Neuronal stem cell (in vitro differentiated cells): Measurements from ENCODE around the gene RAB11B. TPM values are rescaled to one million over a fixed set of nuclear protein-coding genes. Genes with fewer than 3 reads are reported as not detected.

Experiments
- DNase-seq: peaks from one replicate; pipeline ENCODE4 v3.0.0-alpha.2; 2013; ENCODE audit warnings: low spot score
- H2AFZ ChIP-seq: one replicate; pipeline ENCODE4 v1.6.1; 2013; ENCODE audit warnings: mild to moderate bottlenecking, low read length, inconsistent platforms
- H2AK5ac ChIP-seq: 2 replicates; pipeline ENCODE4 v1.6.1; 2013; ENCODE audit warnings: low read depth, mild to moderate bottlenecking, inconsistent platforms, low read length, moderate library complexity, mixed read lengths
- H2BK120ac ChIP-seq: 2 replicates; pipeline ENCODE4 v1.6.1; 2013; ENCODE audit warnings: low read depth, mild to moderate bottlenecking, inconsistent platforms, low read length, moderate library complexity, mixed read lengths
- H2BK12ac ChIP-seq: one replicate; pipeline ENCODE4 v1.6.1; 2013; ENCODE audit warnings: low read length, inconsistent platforms
- H2BK15ac ChIP-seq: 2 replicates; pipeline ENCODE4 v1.6.1; 2013; ENCODE audit warnings: mild to moderate bottlenecking, low read length, inconsistent platforms, mixed read lengths
- H2BK5ac ChIP-seq: one replicate; pipeline ENCODE4 v1.6.1; 2013; ENCODE audit warnings: inconsistent platforms, mild to moderate bottlenecking, low read length, moderate library complexity
- H3K14ac ChIP-seq: one replicate; pipeline ENCODE4 v1.6.1; 2013; ENCODE audit warnings: low read length, inconsistent platforms
- H3K18ac ChIP-seq: 2 replicates; pipeline ENCODE4 v1.6.1; 2013; ENCODE audit warnings: low read length, inconsistent platforms
- H3K23ac ChIP-seq: 2 replicates; pipeline ENCODE4 v1.6.1; 2013; ENCODE audit warnings: low read depth, mild to moderate bottlenecking, mixed read lengths, low read length, inconsistent platforms; ENCODE audit not compliant: poor library complexity
- H3K27ac ChIP-seq: replicated peaks from 3 replicates; pipeline ENCODE4 v1.5.1; 2013; ENCODE audit warnings: low read length, inconsistent platforms
- H3K27me3 ChIP-seq, 3 experiments: 2 replicates each; pipeline ENCODE4 v1.6.1; 2013; ENCODE audit warnings: low read length in 3 of 3, mild to moderate bottlenecking in 2 of 3, inconsistent platforms in 1 of 3, low read depth in 1 of 3, mixed read lengths in 1 of 3, moderate library complexity in 1 of 3; ENCODE audit not compliant: control insufficient read depth in 3 of 3, insufficient read depth in 3 of 3
- H3K36me3 ChIP-seq, 2 donors: replicated peaks in 1 of 2; 2 replicates each; pipeline ENCODE4 v1.6.1; 2013; ENCODE audit warnings: low read length in 2 of 2; ENCODE audit not compliant: control insufficient read depth in 2 of 2, insufficient read depth in 2 of 2
- H3K4ac ChIP-seq: 2 replicates; pipeline ENCODE4 v1.6.1; 2013; ENCODE audit warnings: inconsistent platforms, mild to moderate bottlenecking, low read length, moderate library complexity
- H3K4me1 ChIP-seq, 2 donors: 1 replicate in 1 of 2; 2 replicates in 1 of 2; pipeline ENCODE4 v1.6.1; 2013; ENCODE audit warnings: low read length in 2 of 2, low read depth in 1 of 2; ENCODE audit not compliant: control insufficient read depth in 2 of 2, insufficient read depth in 1 of 2
- H3K4me2 ChIP-seq: one replicate; pipeline ENCODE4 v1.6.1; 2013; ENCODE audit warnings: mild to moderate bottlenecking, low read length, inconsistent platforms; ENCODE audit not compliant: insufficient read depth, poor library complexity, severe bottlenecking
- H3K4me3 ChIP-seq, 2 donors: 2 replicates each; pipeline ENCODE4 v1.5.1; 2013; ENCODE audit warnings: low read length in 2 of 2, mild to moderate bottlenecking in 2 of 2, inconsistent platforms in 1 of 2, moderate library complexity in 1 of 2
- H3K79me1 ChIP-seq: one replicate; pipeline ENCODE4 v1.6.1; 2013; ENCODE audit warnings: low read depth, mild to moderate bottlenecking, inconsistent platforms, low read length, moderate library complexity
- H3K9ac ChIP-seq: one replicate; pipeline ENCODE4 v1.6.1; 2013; ENCODE audit warnings: mild to moderate bottlenecking, low read depth, low read length, inconsistent platforms; ENCODE audit not compliant: poor library complexity
- H3K9me3 ChIP-seq, 2 donors: replicated peaks in 1 of 2; 2 replicates each; pipeline versions ENCODE3 to v1.6.1; 2013; ENCODE audit warnings: low read length in 2 of 2, mild to moderate bottlenecking in 2 of 2, inconsistent platforms in 1 of 2, low read depth in 1 of 2, mixed read lengths in 1 of 2, moderate library complexity in 1 of 2; ENCODE audit not compliant: control insufficient read depth in 2 of 2, insufficient read depth in 1 of 2
- H4K8ac ChIP-seq: one replicate; pipeline ENCODE4 v1.6.1; 2013; ENCODE audit warnings: low read depth, mild to moderate bottlenecking, inconsistent platforms, low read length, moderate library complexity
- H4K91ac ChIP-seq: one replicate; pipeline ENCODE4 v1.6.1; 2013; ENCODE audit warnings: low read length, low read depth, mild to moderate bottlenecking, inconsistent platforms; ENCODE audit not compliant: poor library complexity
- WGBS, 2 donors: extraction: QIAGEN DNeasy Blood & Tissue Kit; methylation state at CpG; one replicate each; pipeline ENCODE4 v1.1.7; 2013; ENCODE audit warnings: missing lambda C conversion rate in 2 of 2, mixed read lengths in 1 of 2; ENCODE audit not compliant: insufficient read length in 2 of 2, insufficient replicate concordance in 1 of 2; ENCODE audit errors: extremely low coverage in 2 of 2; 5-methylcytosine and 5-hydroxymethylcytosine counted together
- small RNA-seq: library from polyadenylated mRNA; stranded (forward); fragments of <200 nt; extraction: miRNeasy Mini kit (QIAGEN cat#:217004); gene quantifications from one replicate; pipeline ENCODE3, GENCODE V24; 2013; ENCODE audit not compliant: insufficient read depth

The RAB11B gene

DNA sequence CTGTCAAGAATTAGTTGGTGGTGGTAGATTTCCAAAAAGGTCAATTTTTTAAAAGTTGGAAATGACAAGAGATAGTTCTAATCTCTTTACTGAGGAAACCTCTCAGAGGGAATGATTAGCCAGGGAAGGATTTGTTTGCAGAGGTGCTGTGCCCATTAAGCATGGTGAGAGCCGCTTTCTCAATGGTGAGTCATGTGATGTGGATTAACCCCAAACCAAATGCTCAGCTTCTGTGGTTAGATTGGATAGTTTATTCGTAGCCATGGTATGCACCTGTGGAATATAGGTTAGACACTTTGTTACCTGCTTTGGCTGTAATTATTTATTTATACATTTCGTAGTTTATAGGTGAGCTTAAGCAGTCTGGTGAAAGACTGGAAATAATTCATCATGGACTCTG is 61.7 kb downstream of the RAB11B start:
- H3K4ac ChIP-seq, result no peak overlapping the region
- H4K91ac ChIP-seq, result no peak overlapping the region
- no peaks in the 10 kb centered on the region for H3K27me3 ChIP-seq
- no peak overlapping the region for H2BK5ac ChIP-seq
- peak overlapping the region; percentile 43 for H3K27ac ChIP-seq
- H4K8ac ChIP-seq, result no peak overlapping the region
- H3K14ac ChIP-seq, result no peak overlapping the region
- no peak overlapping the region for H2BK120ac ChIP-seq
- no peak overlapping the region for H2AK5ac ChIP-seq
- H3K4me1 ChIP-seq, result peaks cover 2 to 7% of the 10 kb centered on the region in 2 donors
- no peak overlapping the region for H2AFZ ChIP-seq
- no peak overlapping the region for H3K4me3 ChIP-seq
- H3K9ac ChIP-seq, result no peak overlapping the region
- H3K23ac ChIP-seq, result no peak overlapping the region
- peaks cover 21 to 93% of the 10 kb centered on the region in 2 donors for H3K36me3 ChIP-seq
- WGBS, 2 donors, result no CpG with 5 or more reads among the region's 3 CpGs
- H3K18ac ChIP-seq, result no peak overlapping the region
- H3K9me3 ChIP-seq, result no peaks in the 10 kb centered on the region
- no peaks in the 10 kb centered on the region for H3K79me1 ChIP-seq
- no peak for DNase-seq
- H2BK15ac ChIP-seq, result no peak overlapping the region
- no peak overlapping the region for H3K4me2 ChIP-seq
- H2BK12ac ChIP-seq, result no peak overlapping the region

DNA sequence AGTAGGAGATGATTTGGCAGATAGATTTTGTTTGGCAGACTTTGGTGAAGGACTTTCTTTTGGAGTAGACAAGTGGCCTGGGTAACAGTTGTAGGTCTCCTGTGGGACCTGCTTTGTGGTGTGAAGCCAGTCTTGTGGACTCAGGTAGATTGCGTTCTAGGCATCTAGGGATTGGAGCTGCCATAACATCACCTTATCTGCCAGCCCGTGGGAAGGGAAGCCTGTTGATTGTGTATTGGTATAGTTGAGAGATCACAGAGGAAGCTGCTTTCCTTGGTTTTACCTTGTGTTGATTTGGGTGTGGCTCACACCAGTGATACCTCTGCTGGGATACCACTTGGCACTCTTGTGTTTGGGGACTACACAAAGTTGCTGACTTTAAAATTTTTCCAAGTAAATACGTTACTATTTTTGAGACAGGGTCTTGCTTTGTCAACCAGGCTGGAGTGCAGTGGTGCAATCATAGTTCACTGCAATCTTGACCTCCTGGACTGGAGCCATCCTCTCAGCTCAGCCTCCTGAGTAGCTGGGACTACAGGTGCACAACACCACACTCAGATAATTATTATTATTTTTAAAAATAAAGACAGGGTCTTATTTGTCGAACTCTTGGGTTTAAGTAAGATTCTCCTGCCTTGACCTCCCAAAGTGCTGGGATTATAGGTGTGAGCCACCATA is 62.4 kb downstream of the RAB11B start:
- Histone ChIP-seq H3K4me3 (no peak overlapping the region), H3K27me3 (no peaks in the 10 kb centered on the region), H3K9me3 (no peaks in the 10 kb centered on the region), H3K4me1 (peaks cover 2 to 4% of the 10 kb centered on the region in 2 donors), H3K79me1 (no peaks in the 10 kb centered on the region), H3K4ac (no peak overlapping the region), H3K14ac (no peak overlapping the region), H2BK15ac (no peak overlapping the region), H2AFZ (no peak overlapping the region), H2BK12ac (no peak overlapping the region), H3K27ac (no peak overlapping the region), H4K8ac (no peak overlapping the region), H3K36me3 (peaks cover 23 to 93% of the 10 kb centered on the region in 2 donors), H3K9ac (no peak overlapping the region), H2BK120ac (no peak overlapping the region), H2AK5ac (no peak overlapping the region), H4K91ac (no peak overlapping the region), H3K18ac (no peak overlapping the region), H2BK5ac (no peak overlapping the region), H3K23ac (no peak overlapping the region), H3K4me2 (no peak overlapping the region)
- WGBS, 2 donors, result no CpG with 5 or more reads among the region's 4 CpGs
- no peak for DNase-seq

DNA sequence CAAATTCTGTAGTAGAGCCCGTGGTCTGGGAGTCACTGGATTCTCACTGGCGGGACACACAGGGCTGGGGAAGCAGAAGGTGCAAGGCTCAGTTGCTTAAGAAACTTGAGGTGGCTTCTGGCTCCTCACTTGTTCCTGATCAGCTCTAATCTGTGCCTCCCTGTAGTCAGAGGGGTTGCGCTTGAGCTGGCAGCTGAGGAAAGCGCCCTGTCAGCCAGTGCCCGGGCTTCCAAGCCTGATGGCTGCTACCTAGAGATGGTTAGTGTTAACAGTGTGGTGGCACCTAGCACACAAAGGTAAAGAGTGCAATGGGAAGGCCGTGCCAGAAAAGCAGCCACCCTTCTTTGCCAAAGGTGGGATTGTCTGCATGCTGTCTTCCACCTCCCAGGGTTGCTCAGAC is 63.5 kb downstream of the RAB11B start:
- no peaks in the 10 kb centered on the region for H3K79me1 ChIP-seq
- no peak overlapping the region for H2BK15ac ChIP-seq
- no peak overlapping the region for H3K14ac ChIP-seq
- H2AK5ac ChIP-seq, result no peak overlapping the region
- H2BK120ac ChIP-seq, result no peak overlapping the region
- peaks cover 26 to 95% of the 10 kb centered on the region in 2 donors for H3K36me3 ChIP-seq
- no peak for DNase-seq
- WGBS, 2 donors, result no CpG with 5 or more reads among the region's 6 CpGs
- H3K4ac ChIP-seq, result no peak overlapping the region
- no peak overlapping the region for H3K27ac ChIP-seq
- no peak overlapping the region for H3K4me2 ChIP-seq
- H3K23ac ChIP-seq, result peak overlapping the region; percentile 49
- H3K4me1 ChIP-seq, result peaks cover 0 to 4% of the 10 kb centered on the region in 2 donors
- H3K9me3 ChIP-seq, result no peaks in the 10 kb centered on the region
- peak overlapping the region; percentile 11 for H2BK5ac ChIP-seq
- no peak overlapping the region for H3K18ac ChIP-seq
- H2AFZ ChIP-seq, result no peak overlapping the region
- H4K91ac ChIP-seq, result no peak overlapping the region
- H2BK12ac ChIP-seq, result no peak overlapping the region
- H3K4me3 ChIP-seq, result no peak overlapping the region
- no peak overlapping the region for H4K8ac ChIP-seq
- H3K27me3 ChIP-seq, result no peaks in the 10 kb centered on the region
- no peak overlapping the region for H3K9ac ChIP-seq

Small RNA genes within 50 kb of the gene (small RNA-seq; reads per million reads assigned to genes)
- not detected for gene MIR4999
